HCT116 (cell line): ENCODE results near the gene CCR2.

ENCODE experiments used
- ATF3 ChIP-seq: IDR thresholded peaks from 2 replicates; pipeline ENCODE4 v1.6.1; 2012
- CTCF ChIP-seq, 3 experiments: fragments of 200-600 bp in 1 of 3; sonication (generic) in 1 of 3; IDR thresholded peaks in 2 of 3; conservative IDR thresholded peaks in 1 of 3; 2 replicates each; pipeline ENCODE4 v1.5.1; 2012 to 2017; ENCODE audit warnings: low read depth in 2 of 3, low read length in 2 of 3, antibody characterized with exemption in 1 of 3, borderline replicate concordance in 1 of 3, control low read depth in 1 of 3, mild to moderate bottlenecking in 1 of 3, mixed read lengths in 1 of 3, mixed run types in 1 of 3, moderate library complexity in 1 of 3; ENCODE audit not compliant: insufficient read depth in 1 of 3
- EZH2 ChIP-seq: fragments of 200-600 bp; sonication (generic); IDR thresholded peaks from 2 replicates; pipeline ENCODE4 v1.6.1; 2017; ENCODE audit warnings: antibody characterized with exemption, mixed run types
- MAX ChIP-seq: IDR thresholded peaks from 2 replicates; pipeline ENCODE4 v1.6.1; 2012
- POLR2A ChIP-seq: IDR thresholded peaks from 2 replicates; pipeline ENCODE4 v1.7.0; 2011; ENCODE audit warnings: borderline replicate concordance; ENCODE audit not compliant: insufficient read depth, insufficient read length; ENCODE audit errors: extremely low read depth
- POLR2AphosphoS5 ChIP-seq: IDR thresholded peaks from 2 replicates; pipeline ENCODE4 v1.6.1; 2011; ENCODE audit warnings: mild to moderate bottlenecking, low read depth, low read length, moderate library complexity
- RAD21 ChIP-seq: IDR thresholded peaks from 2 replicates; pipeline ENCODE4 v1.6.1; 2012; ENCODE audit warnings: low read depth, mild to moderate bottlenecking
- REST ChIP-seq: IDR thresholded peaks from 2 replicates; pipeline ENCODE4 v1.6.1; 2012; ENCODE audit warnings: low read depth
- TCF7L2 ChIP-seq: IDR thresholded peaks from 2 replicates; pipeline ENCODE4 v1.7.0; 2011; ENCODE audit warnings: borderline replicate concordance, inconsistent platforms; ENCODE audit not compliant: insufficient read depth, insufficient read length; ENCODE audit errors: extremely low read depth
- ZBTB33 ChIP-seq: IDR thresholded peaks from 2 replicates; pipeline ENCODE4 v1.6.1; 2011; ENCODE audit warnings: mild to moderate bottlenecking, low read length, moderate library complexity; ENCODE audit not compliant: insufficient replicate concordance; ENCODE audit errors: extremely low read depth

GRCh38 chr3:46399557-46399956 is 45.6 kb downstream of the CCR2 start:
- TF ChIP-seq CTCF (IDR thresholded peaks at IDR 0.05 in 2 of 3, conservative IDR thresholded peaks at IDR 0.05 in 1 of 3; ENCODE audit: borderline replicate concordance in 1 of 3, insufficient read depth in 1 of 3, low read depth in 2 of 3, low read length in 2 of 3) = no peak
- TF ChIP-seq ATF3 = no peak
- TF ChIP-seq POLR2AphosphoS5 = no peak
- no peak for TF ChIP-seq TCF7L2
- no peak for TF ChIP-seq ZBTB33
- TF ChIP-seq EZH2 = no peak
- TF ChIP-seq REST = no peak
- no peak for TF ChIP-seq MAX
- TF ChIP-seq POLR2A = no peak
- TF ChIP-seq RAD21 = no peak
